Stimulated activated CD8-positive, alpha-beta memory T cell treated with anti-CD3 and anti-CD28 coated beads, Interleukin-2, amount 100 ng/mL, for 48 hours (primary cell): ENCODE results near the gene TMEM233.
"Not testable (repeated sequence)": the region's sequence is repeated elsewhere in the genome, so short reads cannot be mapped to it uniquely, and the experiment has no call there.

Experiments
- DNase-seq, 2 donors: peaks; one replicate each; pipeline ENCODE4 v3.0.0-alpha.2; 2020; ENCODE audit warnings: low read depth in 2 of 2

The TMEM233 gene

DNA sequence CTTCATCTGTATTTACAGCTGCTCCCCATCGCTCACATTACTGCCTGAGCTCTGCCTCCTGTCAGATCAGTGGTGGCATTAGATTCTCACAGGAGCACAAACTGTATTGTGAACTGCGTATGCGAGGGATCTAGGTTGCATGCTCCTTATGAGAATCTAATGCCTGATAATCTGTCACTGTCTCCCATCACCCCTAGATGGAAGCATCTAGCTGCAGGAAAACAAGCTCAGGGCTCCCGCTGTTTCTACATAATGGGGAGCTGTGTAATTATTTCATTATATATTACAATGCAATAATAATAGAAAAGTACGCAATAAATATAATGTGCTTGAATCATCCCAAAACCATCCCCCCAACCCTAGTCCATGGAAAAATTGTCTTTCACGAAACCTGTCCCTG is 64.6 kb downstream of the TMEM233 start:
- DNase-seq: not testable (repeated sequence)

DNA sequence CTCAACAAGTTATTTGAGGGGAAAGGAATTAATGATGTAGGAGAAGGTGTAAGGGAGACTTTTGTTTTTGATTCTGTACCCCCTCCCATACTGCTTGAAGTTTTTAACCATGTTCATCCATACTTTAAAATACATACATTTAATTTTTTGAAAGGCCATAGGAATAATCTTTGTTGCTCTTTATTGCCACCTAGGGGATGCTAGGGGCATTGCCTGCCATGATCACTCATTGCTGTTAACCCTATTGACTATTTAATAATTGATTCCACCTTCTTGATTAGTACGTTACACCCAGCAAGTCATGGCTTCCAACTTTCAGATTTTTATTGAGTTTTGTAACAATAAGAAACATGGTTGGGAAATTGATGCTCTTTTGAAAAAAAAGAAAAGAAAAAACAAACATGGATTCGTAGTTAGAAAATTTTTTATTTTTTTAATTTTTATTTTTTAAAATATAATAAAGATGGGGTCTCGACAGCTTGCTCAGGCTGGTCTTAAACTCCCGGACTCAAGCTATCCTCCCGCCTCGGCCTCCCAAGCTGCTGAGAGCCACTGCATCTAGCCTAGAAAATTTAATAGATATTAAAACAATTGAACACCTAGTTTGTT is 65.8 kb downstream of the TMEM233 start:
- no peak for DNase-seq

DNA sequence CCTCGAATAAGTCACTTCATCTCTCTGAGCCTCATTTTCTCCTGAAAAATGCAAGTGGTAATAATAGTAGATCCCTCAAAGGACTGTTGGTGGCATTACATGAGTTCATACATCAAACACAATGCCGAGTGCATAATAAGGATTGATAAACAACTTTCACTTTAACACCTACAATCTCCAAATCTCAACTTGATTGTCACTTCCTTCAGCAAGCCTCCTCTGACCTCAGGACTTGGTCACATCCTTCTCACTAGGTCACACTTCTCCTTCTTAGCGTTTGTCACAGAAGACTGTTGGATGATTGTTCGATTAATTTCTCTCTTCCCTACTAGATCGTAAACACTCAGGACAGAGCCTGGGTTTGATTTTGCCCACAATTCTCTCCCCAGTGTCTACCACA is 66.5 kb downstream of the TMEM233 start:
- no peak for DNase-seq

DNA sequence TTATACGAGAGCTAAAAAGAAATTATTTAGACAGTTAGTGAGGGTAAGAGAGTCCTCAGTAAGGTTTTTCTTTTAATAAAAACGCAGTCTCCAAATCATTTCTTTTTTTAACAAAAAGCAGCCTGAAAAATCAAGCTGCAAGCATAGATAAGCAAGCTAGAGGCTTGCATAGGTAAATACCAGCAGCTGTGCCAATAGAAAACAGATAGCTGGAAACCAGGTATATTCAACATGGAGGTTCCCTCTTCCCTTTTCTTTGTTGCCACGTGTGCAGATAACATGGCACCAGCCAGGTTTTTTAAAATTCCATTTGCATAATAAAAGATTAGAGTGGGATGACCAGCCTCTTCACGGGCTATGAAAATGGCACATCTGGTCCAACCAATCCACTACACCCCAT is 68.3 kb downstream of the TMEM233 start:
- DNase-seq: no peak

DNA sequence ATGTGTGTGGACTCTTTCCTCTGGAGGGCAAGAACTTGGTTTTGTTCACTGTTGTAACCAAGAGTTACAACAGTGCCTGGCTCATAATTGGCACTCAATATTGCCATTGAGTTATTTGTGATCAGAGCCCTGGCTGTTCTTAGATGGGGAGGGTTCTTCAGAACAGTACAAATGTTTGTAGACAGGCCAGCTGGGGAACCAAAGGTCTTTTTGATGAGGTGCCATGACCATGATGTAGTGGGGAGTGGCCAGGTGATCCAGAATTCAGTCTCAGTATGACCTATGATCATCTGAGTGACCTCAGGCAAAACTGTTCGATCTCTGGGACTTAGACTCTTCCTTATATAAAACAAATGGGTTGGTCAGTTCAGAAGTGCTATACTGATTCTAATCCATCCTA is 71.1 kb downstream of the TMEM233 start:
- DNase-seq: no peak

DNA sequence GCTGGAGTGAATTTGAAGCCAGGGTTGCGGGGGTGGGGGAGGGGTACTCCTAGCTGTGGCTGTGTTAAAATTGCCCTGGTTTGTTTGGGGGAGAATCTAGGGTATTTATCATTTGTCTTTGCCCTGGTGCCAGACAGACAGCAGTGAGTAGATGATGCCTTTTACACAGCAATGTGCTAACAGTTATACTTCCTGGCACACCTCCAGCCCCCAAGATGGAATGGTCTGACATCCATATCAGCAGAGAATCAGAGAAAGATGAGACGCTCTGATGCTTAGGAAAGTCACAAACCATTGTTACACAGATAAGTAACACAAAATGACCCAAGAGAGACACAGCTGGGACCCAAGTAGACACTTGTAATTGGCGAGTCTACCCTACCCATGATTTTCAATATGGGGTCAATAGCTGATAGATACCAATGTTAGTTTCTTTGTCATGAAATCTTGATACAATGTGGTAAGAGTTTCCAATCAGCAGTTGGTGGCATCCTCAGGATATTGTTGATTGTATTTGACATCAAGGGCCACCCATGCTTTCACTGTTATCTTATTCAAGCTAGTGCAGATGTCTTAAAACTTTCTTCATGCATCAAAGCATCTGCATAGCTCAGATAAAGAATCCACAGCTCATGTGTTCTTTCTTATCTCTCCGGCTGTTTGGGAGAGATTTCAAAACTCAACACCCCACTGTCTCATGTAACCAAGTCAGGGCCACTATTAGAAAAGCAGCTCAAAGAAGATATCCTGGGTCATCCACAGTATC is 71.8 kb downstream of the TMEM233 start:
- DNase-seq: no peak

DNA sequence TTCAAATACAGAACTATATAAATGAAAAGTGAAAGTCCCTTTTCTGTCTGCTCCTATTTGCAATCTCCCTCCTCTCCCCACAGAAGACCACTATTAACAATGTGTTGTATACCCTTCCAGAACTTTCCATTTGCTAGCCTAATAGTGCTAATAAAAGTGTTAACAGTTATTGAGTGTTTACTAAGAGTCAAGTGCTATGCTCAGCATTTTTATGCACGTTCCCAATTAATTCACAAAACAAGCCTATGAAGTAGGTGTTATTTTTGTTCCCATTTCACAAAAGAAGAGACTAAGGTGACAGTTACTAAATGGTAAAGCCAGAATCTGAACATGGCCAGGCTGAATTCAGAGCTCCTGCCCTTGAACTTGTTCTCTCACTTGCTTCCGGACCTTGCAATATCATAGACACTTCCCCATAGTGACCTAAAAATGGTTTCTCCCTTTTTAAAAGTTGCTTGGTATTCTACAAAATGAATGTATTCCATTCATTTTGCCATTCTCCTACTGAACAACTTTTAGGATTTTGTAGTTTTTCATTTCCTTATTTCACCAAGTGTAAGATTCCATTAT is 72.7 kb downstream of the TMEM233 start:
- no peak for DNase-seq

DNA sequence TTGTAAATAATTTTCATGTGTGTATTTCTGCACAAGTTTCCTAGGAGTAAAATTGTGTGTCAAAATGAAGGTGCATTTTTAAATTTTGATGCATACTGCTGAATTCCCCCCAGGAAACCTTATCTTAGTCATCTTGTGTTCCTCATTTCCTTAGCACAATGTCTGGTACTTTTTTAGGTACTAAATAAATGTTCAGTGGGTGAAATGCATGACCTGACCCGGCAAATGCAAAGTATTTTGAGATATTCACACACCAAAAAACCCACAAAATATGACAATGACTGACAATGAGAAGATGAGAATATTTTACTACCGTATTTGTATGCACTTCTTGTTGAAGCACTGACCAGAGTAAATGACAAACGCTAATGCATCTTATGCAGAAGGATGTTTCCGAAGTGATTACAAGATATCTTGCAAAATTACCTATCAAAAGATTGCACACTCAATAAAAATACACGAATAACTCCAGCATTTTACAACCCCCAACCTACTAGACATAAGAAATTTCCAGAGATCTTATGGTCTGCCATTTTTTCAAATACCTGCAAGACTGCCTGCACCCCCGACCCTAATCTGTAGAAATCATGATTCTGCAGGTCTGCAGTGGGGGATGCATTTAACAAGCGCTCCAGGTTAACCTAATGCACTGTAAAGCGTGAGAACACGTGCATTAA is 73.5 kb downstream of the TMEM233 start:
- DNase-seq: no peak

DNA sequence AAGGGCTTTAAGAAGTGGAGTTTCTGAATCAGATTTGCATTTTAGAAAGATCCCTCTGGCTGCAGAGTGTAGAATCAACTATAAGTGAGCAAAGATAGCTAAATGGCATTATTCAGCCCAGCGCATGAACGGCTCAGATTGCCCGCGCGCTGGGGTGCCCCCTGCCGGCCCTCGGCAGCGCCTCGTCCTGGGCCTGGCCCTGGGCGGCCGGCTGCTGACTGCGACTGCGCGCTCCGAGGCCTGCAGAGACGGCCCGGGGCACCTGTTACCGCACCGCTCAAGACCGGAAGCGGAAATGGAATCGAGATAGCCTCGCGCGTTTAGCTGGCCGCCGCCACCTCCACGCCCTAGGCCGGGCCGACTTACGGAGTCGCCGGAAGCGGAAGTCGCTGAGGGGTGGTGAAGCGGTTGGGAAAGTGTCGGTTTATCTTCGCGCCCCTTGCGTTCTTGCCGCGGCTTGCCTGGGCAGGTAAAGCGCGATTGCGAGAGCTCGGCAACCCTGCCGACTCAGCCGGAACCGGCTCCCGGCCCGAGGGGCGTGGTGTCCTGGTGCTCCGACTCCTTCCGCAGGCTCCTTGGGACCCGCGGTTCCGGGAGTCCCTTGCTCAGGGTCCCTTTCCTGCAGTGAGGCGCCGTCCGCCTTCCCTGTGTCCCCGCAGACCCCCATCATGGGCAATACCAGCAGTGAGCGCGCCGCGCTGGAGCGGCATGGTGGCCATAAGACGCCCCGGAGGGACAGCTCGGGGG is 74.2 kb downstream of the TMEM233 start, which contains the start of gene PRKAB1:
PRKAB1 (plus strand) TSS at position 557 of the 747 bp plus-strand sequence; CDS start at position 669, 112 bp downstream.
- peak; percentile 95 for DNase-seq

DNA sequence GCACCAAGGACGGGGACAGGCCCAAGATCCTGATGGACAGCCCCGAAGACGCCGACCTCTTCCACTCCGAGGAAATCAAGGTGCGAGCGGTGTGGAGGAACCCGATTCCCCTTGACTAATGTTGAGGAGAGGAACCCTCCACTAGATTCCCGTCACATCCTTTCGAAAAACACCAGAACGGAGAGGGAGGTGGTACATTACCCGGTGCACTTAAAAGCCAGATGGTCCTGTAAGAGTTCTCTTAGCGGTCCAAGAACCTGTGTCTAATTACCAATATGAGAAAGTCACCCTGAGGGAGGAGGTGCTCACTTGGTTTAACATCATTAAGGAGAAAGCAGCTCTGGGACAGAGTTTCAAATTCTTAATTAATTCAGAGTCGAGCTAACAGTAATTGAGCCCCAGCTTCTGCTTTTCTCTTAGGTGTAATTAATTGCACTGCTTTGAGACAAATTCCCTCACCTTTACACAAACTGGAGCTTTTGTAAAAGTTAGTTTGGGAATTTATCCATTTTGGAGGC is 74.8 kb downstream of the TMEM233 start:
- DNase-seq: no peak

DNA sequence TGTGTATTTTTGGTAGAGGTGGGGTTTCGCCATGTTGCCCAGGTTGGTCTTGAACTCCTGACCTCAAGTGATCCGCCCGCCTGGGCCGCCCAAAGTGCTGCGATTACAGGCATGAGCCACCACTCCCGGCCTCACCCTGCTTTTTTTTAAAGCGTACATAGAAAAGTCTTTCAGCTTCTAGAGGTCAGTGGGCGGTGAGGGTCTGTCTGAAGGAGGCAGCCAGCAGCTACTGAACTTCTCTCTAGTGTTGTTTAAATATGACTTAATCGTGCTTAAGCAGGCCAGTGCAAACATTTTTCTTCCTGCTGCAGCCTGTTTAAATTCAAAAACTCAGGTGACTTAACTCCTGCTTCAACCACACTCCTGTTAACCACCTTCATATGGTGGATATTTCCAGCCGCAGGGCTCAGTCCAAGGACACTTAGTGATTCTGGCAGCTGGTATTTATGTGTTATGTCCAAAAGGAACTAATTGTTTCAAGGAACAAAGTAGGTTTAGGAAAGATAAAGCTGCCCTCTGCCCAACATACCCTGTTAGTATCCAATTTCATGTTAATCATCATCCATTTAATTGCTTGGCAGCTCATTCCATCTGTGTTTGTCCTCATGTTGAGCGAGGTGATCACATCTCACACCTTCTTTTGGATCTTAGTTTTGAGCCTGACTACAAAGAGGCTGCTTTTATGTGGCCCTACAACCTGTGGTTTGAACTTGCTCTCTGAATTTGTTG is 76.3 kb downstream of the TMEM233 start:
- no peak for DNase-seq

DNA sequence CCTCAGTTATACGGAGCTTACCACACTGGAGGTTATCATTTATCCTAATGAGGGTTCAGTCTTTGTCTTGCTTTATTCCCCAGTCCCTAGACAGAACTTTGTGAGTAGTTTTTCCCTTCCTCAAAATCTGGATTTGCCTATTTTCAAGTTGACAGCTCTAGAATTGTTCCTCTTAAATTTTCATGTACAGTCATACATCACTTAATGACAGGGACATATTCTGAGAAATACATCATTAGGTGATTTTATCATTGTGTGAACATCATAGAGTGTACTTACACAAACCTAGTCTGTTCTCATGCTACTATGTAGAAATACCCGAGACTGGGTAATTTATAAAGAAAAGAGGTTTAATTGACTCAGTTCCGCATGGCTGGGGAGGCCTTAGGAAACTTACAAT is 77.5 kb downstream of the TMEM233 start:
- no peak for DNase-seq

DNA sequence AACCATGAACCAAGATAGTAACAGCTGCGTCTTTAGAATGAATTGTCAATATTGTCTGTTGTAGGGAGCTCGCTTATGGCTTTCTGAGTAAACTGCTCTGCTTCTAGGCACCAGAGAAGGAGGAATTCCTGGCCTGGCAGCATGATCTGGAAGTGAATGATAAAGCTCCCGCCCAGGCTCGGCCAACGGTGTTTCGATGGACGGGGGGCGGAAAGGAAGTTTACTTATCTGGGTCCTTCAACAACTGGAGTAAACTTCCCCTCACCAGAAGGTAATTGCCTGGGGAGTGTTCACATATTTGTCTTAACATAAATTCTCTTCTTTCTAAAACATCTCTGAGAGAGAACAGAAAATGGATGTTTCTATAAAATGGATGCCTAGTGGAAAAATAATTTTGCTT is 78.6 kb downstream of the TMEM233 start:
- DNase-seq: no peak

DNA sequence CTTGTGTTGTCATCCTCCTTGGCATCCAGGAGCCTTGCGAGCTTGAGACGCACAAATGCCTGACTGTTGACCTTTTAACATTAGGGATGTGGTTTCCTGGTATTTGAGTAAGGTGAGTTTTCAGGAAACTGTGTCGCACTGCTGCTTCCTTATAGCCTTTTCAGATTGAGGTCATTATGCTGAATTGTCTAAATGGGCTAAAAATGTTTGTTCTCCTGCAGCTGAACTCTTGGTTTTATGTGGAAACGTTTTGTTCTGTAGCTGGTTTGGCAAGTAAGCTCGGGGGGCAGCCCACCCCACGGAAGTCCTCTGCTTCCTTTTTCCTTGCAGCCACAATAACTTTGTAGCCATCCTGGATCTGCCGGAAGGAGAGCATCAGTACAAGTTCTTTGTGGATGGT is 80.1 kb downstream of the TMEM233 start:
- DNase-seq: no peak

DNA sequence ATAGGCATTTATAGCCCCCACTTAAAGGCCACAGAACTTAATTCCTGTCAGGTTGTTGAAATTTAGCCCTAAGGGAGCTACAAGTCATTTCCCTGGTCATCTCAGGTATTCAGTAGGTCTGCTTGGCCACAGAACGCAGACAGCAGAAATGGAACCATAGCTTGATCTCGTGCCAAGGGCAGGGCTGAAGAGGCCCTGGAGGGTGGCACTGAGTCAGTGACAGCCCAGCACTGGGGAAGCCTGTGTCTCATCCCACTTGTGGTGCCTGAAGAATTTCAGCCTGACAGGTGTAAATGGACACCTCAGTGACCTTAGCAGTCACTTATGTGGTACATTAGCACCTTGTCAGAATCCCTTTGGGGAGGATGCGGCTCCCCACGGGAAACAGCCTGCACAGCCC is 81.0 kb downstream of the TMEM233 start:
- no peak for DNase-seq

DNA sequence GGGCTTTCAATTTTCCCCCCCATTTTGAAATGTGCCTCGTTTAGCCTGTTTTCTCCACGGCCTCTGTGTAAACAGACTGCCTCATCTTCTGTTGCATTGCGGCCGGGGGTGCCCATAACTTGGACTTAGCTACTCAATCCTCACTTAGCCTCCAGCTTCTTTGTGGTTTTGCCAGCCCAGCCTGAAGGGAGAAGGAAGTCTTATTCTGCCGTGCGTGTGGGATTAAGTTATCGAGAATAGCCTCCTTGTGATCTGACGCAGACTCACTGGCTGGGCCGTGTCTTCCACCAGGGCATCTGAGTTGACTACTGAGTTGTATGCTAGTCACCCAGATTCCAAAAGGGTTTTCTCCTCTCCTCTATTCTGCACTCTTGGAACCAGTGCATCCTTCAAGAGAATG is 82.4 kb downstream of the TMEM233 start:
- no peak for DNase-seq

DNA sequence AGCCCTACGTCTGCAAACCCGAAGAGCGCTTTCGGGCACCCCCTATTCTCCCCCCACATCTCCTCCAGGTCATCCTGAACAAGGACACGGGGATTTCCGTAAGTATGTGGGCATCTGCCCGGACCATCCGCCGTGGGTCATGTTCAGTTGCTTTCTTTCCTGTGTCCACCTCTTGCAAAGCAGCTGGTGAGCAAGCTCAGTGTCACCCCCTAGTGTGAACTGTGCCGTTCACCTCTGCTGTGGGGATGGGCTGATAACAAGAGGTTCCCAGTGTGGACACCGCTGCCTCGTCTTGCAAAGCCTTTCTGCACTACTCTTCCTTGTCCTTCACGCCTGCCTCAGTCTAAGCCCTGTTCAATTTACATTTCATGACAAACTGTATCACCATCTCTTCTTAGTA is 83.0 kb downstream of the TMEM233 start:
- no peak for DNase-seq

DNA sequence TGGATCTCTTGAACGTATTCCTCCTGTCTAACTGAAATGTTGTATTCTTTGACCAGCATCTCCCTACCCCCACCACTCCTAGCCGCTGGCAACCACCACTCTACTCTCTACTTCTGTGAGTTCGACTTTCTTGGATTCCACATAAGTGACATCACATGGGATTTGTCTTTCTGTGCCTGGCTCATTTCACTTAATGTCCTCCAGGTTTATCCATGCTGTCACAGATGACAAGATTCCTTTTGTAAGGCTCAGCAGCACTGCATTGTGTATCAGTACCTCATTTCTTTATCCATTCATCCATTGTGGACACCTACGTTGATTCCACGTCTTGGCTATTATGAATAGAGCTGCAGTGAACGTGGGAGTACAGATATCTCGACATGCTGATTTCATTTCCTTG is 84.9 kb downstream of the TMEM233 start:
- DNase-seq: no peak

DNA sequence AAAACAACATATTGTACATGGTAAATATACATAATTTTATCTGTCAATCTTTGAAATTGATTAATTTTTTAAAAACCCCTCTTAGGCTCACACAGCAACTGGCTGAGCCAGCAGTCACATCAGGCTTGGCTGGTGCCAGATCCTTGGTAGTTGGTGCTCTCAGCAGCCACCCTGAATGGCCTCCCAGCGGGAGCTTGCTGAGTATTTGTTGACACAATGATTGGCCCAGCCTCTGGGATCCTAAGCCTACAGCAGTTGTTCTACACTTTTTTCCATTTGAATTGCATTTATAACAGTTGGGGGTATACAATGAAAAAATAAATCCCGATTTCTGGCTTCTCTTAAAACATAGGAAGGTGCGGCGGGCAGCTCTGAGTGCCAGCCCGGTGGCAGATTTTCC is 85.5 kb downstream of the TMEM233 start:
- no peak for DNase-seq

DNA sequence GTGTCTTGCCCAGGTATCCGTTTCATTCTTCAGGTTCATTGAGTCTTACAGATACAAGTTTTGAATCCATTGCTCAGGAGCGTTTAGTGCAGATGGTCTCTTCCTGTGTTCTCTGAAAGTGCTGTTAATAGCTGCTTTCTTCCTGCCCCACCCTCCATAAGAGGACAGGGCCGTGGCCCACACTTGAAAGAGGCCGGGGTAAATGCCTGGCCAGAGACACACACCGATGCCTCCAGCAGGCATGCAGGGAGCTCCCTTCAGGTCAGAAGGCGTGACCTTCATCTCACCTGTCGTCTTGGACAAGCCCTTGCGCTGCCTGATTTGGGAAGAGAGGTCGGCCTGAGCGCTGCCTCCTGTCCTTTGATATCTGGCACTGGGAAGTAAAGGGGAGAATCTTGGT is 85.9 kb downstream of the TMEM233 start:
- no peak for DNase-seq

DNA sequence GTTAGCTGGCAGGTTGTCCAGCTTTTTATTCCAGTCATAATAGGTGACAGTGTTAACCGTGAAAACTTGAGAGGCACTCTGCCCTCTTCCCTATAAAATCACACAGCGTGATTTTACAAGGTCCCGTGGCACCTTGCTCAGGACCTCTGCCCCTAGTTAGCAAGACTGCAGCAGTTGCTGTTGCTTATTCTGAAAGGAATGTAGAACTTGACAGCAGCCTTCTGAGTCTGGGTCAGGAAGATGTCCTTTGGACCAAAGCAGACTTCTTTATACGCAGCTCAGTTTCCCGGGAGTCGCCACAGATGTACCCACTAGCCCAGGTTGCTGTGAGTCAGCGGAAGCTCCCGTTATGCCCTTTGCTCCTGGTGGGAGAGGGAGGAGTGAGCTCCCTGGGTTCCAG is 87.5 kb downstream of the TMEM233 start:
- DNase-seq: no peak
